Hepatocyte (in vitro differentiated cells): Measurements from ENCODE around the gene EXD2. TPM values are rescaled to one million over a fixed set of nuclear protein-coding genes. Genes with fewer than 3 reads are reported as not detected.
"Not testable (repeated sequence)": the region's sequence is repeated elsewhere in the genome, so short reads cannot be mapped to it uniquely, and the experiment has no call there.

ENCODE experiments used
- DNase-seq: peaks from one replicate; pipeline ENCODE4 v3.0.0-alpha.2; 2016; ENCODE audit warnings: low spot score
- H2AFZ ChIP-seq: fragments of 200-600 bp; sonication (generic); 2 replicates; pipeline ENCODE4 v1.6.0; 2016; ENCODE audit warnings: antibody characterized with exemption, mild to moderate bottlenecking
- H3K27ac ChIP-seq: fragments of 200-600 bp; sonication (generic); 2 replicates; pipeline ENCODE4 v1.5.1; 2016; ENCODE audit warnings: mild to moderate bottlenecking
- H3K27me3 ChIP-seq: fragments of 200-600 bp; sonication (generic); 2 replicates; pipeline ENCODE4 v1.6.1; 2016
- H3K36me3 ChIP-seq: fragments of 200-600 bp; sonication (generic); replicated peaks from 2 replicates; pipeline ENCODE4 v1.5.1; 2016; ENCODE audit warnings: low read depth; ENCODE audit not compliant: insufficient read depth
- H3K4me1 ChIP-seq: fragments of 200-600 bp; sonication (generic); 2 replicates; pipeline ENCODE4 v1.5.1; 2016; ENCODE audit warnings: mild to moderate bottlenecking, moderate library complexity; ENCODE audit not compliant: insufficient read depth
- H3K4me2 ChIP-seq: fragments of 200-600 bp; sonication (generic); 2 replicates; pipeline ENCODE4 v1.6.0; 2016
- H3K4me3 ChIP-seq: fragments of 200-600 bp; sonication (generic); 2 replicates; pipeline ENCODE4 v1.5.1; 2016; ENCODE audit warnings: mild to moderate bottlenecking
- H3K79me2 ChIP-seq: fragments of 200-600 bp; sonication (generic); 2 replicates; pipeline ENCODE4 v1.6.0; 2017; ENCODE audit warnings: mild to moderate bottlenecking
- H3K9me2 ChIP-seq: fragments of 200-600 bp; sonication (generic); replicated peaks from 2 replicates; pipeline ENCODE4 v1.6.0; 2017; ENCODE audit warnings: mild to moderate bottlenecking; ENCODE audit not compliant: insufficient read depth
- H3K9me3 ChIP-seq: fragments of 200-600 bp; sonication (generic); 2 replicates; pipeline ENCODE4 v1.5.1; 2016; ENCODE audit warnings: low read depth, mild to moderate bottlenecking
- H4K20me1 ChIP-seq: fragments of 200-600 bp; sonication (generic); 2 replicates; pipeline ENCODE4 v1.6.0; 2016; ENCODE audit warnings: mild to moderate bottlenecking; ENCODE audit not compliant: insufficient read depth, poor library complexity, severe bottlenecking
- CTCF ChIP-seq: fragments of 200-600 bp; sonication (generic); IDR thresholded peaks from 2 replicates; pipeline ENCODE4 v1.5.1; 2016; ENCODE audit warnings: antibody characterized with exemption, mild to moderate bottlenecking; ENCODE audit not compliant: poor library complexity
- EZH2 ChIP-seq: fragments of 200-600 bp; sonication (generic); IDR thresholded peaks from 2 replicates; pipeline ENCODE4 v1.6.1; 2016; ENCODE audit warnings: antibody characterized with exemption, mild to moderate bottlenecking, borderline replicate concordance
- EZH2phosphoT487 ChIP-seq: fragments of 200-600 bp; sonication (generic); IDR thresholded peaks from one replicate; pipeline ENCODE4 v1.6.1; 2018; ENCODE audit warnings: antibody characterized with exemption, mild to moderate bottlenecking, low read depth, moderate library complexity; ENCODE audit not compliant: unreplicated experiment, severe bottlenecking
- WGBS: methylation state at CpG from one replicate; pipeline ENCODE4 v1.1.6; 2016; ENCODE audit warnings: low lambda C conversion rate; ENCODE audit errors: missing lambda C conversion rate; 5-methylcytosine and 5-hydroxymethylcytosine counted together
- polyA plus RNA-seq: library from polyadenylated mRNA; unstranded; fragments of >200 nt; fragmentation: Nextera tagmentation; extraction: Ambion mirVana; gene quantifications from 2 replicates; pipeline ENCODE4 v1.2.1, GENCODE V29; 2016
- total RNA-seq: library from RNA; depleted of rRNA; stranded (reverse); fragments of >200 nt; gene quantifications from 2 replicates; pipeline ENCODE4 v1.2.3, GENCODE V29; 2014

Gene EXD2
- total and polyA plus RNA-seq, 2 experiments from 2014 or later = 16.2 to 18.1 TPM

GRCh38 chr14:69288956-69289705 is 97.8 kb downstream of the EXD2 start:
- DNase-seq = no peak
- Histone ChIP-seq H3K36me3 (no peaks in the 10 kb centered on the region), H2AFZ (no peak overlapping the region), H3K4me3 (no peak overlapping the region), H3K4me1 (no peaks in the 10 kb centered on the region), H3K9me2 (no peaks in the 10 kb centered on the region), H3K4me2 (no peak overlapping the region), H3K9me3 (no peaks in the 10 kb centered on the region), H4K20me1 (no peaks in the 10 kb centered on the region), H3K79me2 (no peaks in the 10 kb centered on the region), H3K27me3 (no peaks in the 10 kb centered on the region), H3K27ac (no peak overlapping the region)
- WGBS = 92% methylated on average over 9 of the region's 9 CpGs
- TF ChIP-seq CTCF = no peak
- TF ChIP-seq EZH2phosphoT487 = no peak
- TF ChIP-seq EZH2 = no peak

- DNase-seq = no peak
- no peaks in the 10 kb centered on the region for H3K27me3 ChIP-seq
- no peak overlapping the region for H3K27ac ChIP-seq
- no peaks in the 10 kb centered on the region for H3K4me1 ChIP-seq
- no peak overlapping the region for H3K4me2 ChIP-seq
- H3K36me3 ChIP-seq = no peaks in the 10 kb centered on the region
- no peak overlapping the region for H3K4me3 ChIP-seq
- no peaks in the 10 kb centered on the region for H3K9me2 ChIP-seq
- H3K79me2 ChIP-seq = no peaks in the 10 kb centered on the region
- WGBS = 86% methylated on average over 13 of the region's 13 CpGs
- H2AFZ ChIP-seq = no peak overlapping the region
- H3K9me3 ChIP-seq = no peaks in the 10 kb centered on the region
- TF ChIP-seq CTCF (no peak), EZH2 (no peak), EZH2phosphoT487 (no peak)
- H4K20me1 ChIP-seq = no peaks in the 10 kb centered on the region
Observed at GRCh38 chr14:69289811-69290520, 98.7 kb downstream of the EXD2 start.

GRCh38 chr14:69290881-69291280 is 99.6 kb downstream of the EXD2 start:
- H3K27me3 ChIP-seq = not testable (repeated sequence)

GRCh38 chr14:69291396-69291795 is 100.1 kb downstream of the EXD2 start:
- H3K79me2 ChIP-seq = no peaks in the 10 kb centered on the region
- no peak overlapping the region for H3K4me2 ChIP-seq
- H3K9me2 ChIP-seq = no peaks in the 10 kb centered on the region
- no peaks in the 10 kb centered on the region for H3K27me3 ChIP-seq
- no peaks in the 10 kb centered on the region for H3K9me3 ChIP-seq
- H3K27ac ChIP-seq = no peak overlapping the region
- H4K20me1 ChIP-seq = no peaks in the 10 kb centered on the region
- H3K36me3 ChIP-seq = no peaks in the 10 kb centered on the region
- TF ChIP-seq EZH2phosphoT487 (no peak), EZH2 (no peak), CTCF (no peak)
- DNase-seq = no peak
- no peak overlapping the region for H3K4me3 ChIP-seq
- H2AFZ ChIP-seq = no peak overlapping the region
- 94% methylated on average over 5 of the region's 5 CpGs for WGBS
- H3K4me1 ChIP-seq = no peaks in the 10 kb centered on the region

More at GRCh38 chr14:69290881-69291280, 99.6 kb downstream of the EXD2 start:
- H3K36me3 ChIP-seq, H3K79me2 ChIP-seq, H3K27ac ChIP-seq, DNase-seq, H3K4me1 ChIP-seq, H3K4me2 ChIP-seq, H3K4me3 ChIP-seq, H2AFZ ChIP-seq, H4K20me1 ChIP-seq, H3K9me2 ChIP-seq, H3K9me3 ChIP-seq: not testable (repeated sequence)
- WGBS = 93% methylated on average over 7 of the region's 7 CpGs
